Cerebellar cortex (tissue), 1 donor: Measurements from ENCODE around the gene TSPAN5.

ENCODE experiments used
- DNase-seq: peaks from one replicate; pipeline ENCODE4 v3.0.0-alpha.2; 2015; ENCODE audit warnings: low spot score

TSPAN5 gene

DNA sequence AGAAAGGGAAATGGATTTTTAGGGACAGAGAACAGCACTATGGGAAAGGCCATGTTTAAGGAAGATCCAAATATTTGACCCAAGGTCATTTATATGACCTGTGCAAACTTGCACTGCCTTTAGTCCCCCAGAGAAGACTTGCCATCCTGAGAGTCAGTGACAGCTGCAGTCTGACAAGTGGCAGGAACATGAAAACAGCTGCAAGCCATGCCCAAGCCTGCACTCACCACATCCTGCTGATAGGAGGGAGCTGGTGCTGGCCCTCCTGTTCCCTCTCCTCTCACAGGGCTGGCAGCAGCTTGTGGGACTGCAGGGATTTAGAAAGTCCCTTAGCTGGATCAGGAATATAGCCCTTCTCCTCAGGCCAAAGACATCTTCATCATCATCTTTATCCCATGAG is 209.5 kb downstream of the TSPAN5 start:
- no peak for DNase-seq

DNA sequence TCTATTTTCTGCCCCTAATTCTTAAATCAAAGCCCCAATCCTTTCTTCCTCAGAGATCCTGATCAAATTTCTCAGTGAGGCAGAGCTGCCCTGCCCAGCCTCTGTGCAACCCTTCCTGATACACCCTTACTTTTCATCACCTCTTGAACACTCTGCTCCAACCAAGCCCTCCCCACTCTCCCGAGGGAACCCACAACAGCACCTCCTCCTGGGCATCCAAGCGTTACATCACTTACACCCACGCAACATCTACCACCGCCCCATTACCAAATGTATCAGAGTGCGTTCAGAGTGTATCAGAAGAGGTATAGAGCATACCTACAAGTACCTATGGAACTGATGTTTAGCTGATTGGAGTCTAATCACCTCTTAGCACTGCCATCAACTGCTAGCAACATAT is 210.8 kb downstream of the TSPAN5 start:
- no peak for DNase-seq

DNA sequence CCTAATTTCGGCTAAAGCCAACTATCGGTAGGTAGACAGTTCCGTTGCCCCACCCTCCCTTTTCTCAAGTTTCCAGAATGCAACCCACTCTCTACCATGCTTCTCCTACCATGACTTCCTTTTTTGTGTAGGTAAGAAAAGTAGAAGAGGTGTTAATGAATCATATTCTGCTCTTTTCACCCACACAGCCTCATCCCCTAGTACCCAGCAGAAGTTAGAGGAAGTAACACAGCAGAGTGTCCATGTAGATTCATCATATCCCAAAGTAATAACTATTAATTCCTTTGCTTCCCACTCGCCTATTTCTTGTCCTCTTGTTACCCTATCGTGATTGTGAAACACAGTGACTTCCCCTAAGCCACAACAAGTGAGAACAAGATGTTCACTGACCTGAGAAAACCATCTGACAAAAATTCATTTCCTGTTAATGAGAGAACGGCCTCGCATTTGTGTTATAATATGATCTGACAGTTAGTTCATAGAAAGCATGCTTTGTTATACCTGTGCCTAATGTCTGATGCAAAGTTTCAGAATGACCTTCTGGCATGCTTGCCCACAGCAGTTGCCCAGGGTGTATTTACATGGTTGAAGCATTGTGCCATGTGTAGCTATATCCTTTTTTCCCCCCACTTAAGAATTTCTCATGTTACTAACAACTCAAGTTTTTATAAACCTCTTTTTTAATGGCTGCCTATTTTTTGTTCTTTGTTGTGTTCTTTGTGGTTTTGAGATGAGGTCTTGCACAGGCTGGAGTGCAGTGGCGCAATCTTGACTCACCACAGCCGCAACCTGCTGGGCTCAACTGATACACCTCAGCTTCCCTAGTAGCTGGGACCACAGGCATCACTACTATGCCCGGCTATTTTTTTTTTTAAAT is 211.7 kb downstream of the TSPAN5 start:
- no peak for DNase-seq

DNA sequence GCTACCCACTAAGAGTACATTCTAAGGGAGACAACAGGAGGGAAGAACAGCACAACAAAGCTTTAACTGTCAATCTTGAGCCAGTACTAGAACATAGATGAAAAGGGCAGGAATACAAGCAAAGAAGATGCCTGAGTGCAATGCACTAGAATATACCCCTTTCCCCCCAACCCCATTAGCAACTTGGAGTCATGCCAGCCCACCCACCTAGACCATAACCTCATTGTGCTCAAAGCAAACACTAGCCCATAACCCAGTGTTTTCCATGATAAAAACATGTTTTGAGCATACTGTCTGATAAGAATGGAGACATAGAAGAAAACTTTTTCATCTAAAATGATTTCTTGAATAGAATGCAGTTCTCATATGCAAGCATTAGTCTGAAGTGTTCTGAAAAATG is 214.0 kb downstream of the TSPAN5 start:
- DNase-seq, result no peak

DNA sequence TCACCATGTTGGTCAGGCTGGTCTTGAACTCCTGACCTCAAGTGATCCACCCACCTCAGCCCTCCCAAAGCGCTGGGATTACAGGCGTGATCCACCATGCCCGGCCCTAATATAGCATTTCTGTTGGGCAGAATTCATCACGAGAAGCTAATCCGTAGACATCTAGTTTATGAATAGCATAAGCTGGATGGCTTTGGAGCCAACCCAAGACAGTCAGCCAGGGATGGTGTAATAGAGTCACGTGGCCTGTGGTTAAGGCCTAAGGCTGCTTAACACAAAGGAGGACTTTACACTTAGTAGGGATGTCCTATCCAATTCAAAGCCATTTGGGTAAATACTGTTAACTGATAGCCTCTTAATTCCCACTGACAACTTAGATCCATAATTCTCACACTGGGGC is 223.6 kb downstream of the TSPAN5 start:
- no peak for DNase-seq

DNA sequence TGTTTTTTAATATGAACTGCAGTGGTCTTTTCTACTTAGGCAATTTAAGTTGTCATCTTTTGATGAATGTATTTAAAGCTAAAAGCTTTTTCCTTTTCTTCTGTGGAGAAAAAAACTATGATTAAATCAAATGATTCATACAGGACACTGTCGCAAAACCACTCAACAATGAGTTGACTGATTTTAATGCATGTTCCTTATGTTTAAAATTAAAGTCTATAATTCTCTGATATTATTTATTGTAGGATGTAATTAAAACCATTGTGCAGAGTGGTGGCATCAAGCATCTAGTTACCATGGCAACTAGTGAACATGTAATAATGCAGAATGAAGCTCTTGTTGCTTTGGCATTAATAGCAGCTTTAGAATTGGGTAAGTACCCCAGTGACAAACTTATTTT is 224.7 kb downstream of the TSPAN5 start:
- DNase-seq, result no peak

DNA sequence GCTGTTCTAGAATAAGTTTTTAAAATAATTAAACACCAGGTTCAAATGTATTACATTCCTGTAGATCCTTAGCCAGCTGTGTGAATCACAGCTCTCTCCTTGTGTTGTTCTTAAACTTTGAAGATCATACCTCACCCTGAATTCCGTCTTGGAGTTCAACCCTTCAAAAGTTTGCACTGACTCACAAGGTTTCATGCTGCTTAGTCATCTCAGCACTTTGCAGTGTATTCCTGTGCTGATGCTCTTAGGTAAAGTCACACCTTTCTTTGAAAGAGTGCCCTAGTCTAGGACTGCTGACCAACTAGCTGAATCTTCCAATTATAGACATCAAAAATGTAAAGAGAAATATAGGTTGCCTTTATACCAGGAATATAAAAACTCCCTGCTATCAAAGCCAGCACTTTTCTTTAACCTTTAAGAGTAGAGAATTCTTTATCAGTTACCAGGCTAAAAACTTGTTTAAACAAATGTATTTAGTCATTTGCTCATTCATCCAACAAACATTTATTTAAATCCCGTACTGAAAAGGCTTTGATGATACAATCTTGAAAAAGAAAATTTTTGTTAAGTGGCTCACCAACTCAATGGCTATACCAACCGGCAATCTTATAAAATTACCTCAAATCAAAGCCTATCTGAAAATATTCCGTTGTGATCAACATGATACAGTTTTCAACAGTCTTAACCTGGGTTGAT is 227.6 kb downstream of the TSPAN5 start:
- no peak for DNase-seq

DNA sequence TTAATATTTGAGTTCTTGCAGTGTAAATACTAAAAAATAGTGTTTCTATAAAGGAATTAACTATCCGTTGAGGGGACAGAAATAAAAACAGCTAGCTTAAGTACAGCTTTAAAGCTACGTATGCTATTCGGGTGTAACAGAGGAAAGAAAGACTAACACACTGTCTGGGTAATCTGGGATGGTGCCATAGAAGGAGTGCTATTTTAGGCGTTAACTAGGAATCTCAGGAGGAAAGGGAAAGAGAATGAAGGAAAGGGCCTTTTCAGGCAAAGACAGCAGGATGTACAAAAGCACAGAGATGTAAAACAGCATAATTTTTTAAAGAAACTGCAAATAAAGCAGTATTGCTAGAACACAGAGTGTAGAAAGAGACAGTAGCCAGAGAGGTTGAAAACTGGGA is 235.4 kb downstream of the TSPAN5 start:
- no peak for DNase-seq

DNA sequence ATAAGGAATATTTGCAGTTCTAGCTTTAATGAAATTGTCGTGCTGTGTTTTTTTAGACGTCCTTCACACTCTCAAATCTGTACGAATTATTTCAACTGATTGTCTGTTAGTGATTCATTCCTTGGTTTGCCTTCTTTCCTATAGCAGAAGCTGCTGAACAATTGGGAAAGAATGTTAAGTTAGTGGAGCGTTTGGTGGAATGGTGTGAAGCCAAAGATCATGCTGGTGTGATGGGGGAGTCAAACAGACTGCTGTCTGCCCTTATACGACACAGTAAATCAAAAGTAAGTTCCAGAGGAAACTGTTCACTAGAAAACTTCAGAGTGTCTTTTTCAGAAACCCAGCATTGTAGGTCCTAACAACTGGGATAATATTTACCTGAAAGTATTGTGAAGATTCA is 237.3 kb downstream of the TSPAN5 start:
- no peak for DNase-seq
